Hypothalamus (tissue), 51 donors: Measurements from ENCODE around the gene C1RL.
A peak's percentile ranks its signal among the peaks of the same experiment; 100 is the strongest.

Source experiments
- DNase-seq, 51 donors: peaks; one replicate each; lab custom pipeline; 2025; lab: John Stamatoyannopoulos, UW

Gene C1RL

GRCh38 chr12:7096006-7096932 lies 12.7 kb downstream of the C1RL start:
- no peak for DNase-seq

GRCh38 chr12:7093892-7094291 lies 15.1 kb downstream of the C1RL start:
- DNase-seq, result no peak

- DNase-seq, result no peak
These were observed 15.5 kb downstream of the C1RL start for GRCh38 chr12:7093486-7093885.

GRCh38 chr12:7092986-7093460 lies 16.0 kb downstream of the C1RL start:
- no peak for DNase-seq

- peak in 37 of 51 donors; percentile 5 to 62 (median 29) for DNase-seq
These were observed 16.6 kb downstream of the C1RL start, which contains the start of gene C1R for GRCh38 chr12:7092229-7092985. TSS of gene C1R (minus strand) at chr12:7092445. CDS start at chr12:7092388, 57 bp downstream.

- peak in 2 of 51 donors; percentile 29 to 32 for DNase-seq
These were observed 17.3 kb downstream of the C1RL start for GRCh38 chr12:7091660-7092228.

GRCh38 chr12:7091171-7091570 lies 17.8 kb downstream of the C1RL start:
- no peak for DNase-seq

- no peak for DNase-seq
These were observed 18.6 kb downstream of the C1RL start for GRCh38 chr12:7090222-7090998.

- no peak for DNase-seq
These were observed 19.7 kb downstream of the C1RL start for GRCh38 chr12:7089196-7089871.

- DNase-seq, result no peak
These were observed 25.9 kb downstream of the C1RL start for GRCh38 chr12:7083125-7083524.

GRCh38 chr12:7081037-7081436 lies 28.0 kb downstream of the C1RL start:
- no peak for DNase-seq

GRCh38 chr12:7079826-7080125 lies 29.2 kb downstream of the C1RL start:
- DNase-seq, result no peak

- no peak for DNase-seq
These were observed 30.9 kb downstream of the C1RL start for GRCh38 chr12:7078163-7078562.

GRCh38 chr12:7076493-7076892 lies 32.5 kb downstream of the C1RL start:
- no peak for DNase-seq

- DNase-seq, result no peak
These were observed 33.1 kb downstream of the C1RL start for GRCh38 chr12:7075939-7076338.

- DNase-seq, result no peak
These were observed 33.5 kb downstream of the C1RL start for GRCh38 chr12:7075518-7075917.

- no peak for DNase-seq
These were observed 35.1 kb downstream of the C1RL start for GRCh38 chr12:7073946-7074345.

- DNase-seq, result no peak
These were observed 36.5 kb downstream of the C1RL start for GRCh38 chr12:7072554-7072953.

GRCh38 chr12:7072035-7072434 lies 37.0 kb downstream of the C1RL start:
- DNase-seq, result no peak

GRCh38 chr12:7069386-7069785 lies 39.6 kb downstream of the C1RL start:
- DNase-seq, result no peak
